Activated CD4-positive, alpha-beta memory T cell treated with anti-CD3 and anti-CD28 coated beads for 36 hours (primary cell): ENCODE measurements around the gene GARNL3. TPM values are rescaled to one million over a fixed set of nuclear protein-coding genes. Genes with fewer than 3 reads are reported as not detected.

ENCODE experiments used
- total RNA-seq, 2 experiments: library from RNA; stranded (reverse); gene quantifications; one replicate each; pipeline ENCODE4 v1.2.3, GENCODE V29; 2021

The GARNL3 gene
- total RNA-seq, 2 experiments from 2014 or later: 3.5 to 3.9 TPM

Other genes starting within 250 kb of the GARNL3 start
- gene ANGPTL2, start 142.1 kb upstream of the GARNL3 start, total RNA-seq: not detected
- gene SLC2A8, start 132.4 kb downstream of the GARNL3 start, total RNA-seq: 1 to 10 TPM; 3.2 to 4.6 TPM
- 1 to 10 TPM; 9.3 to 9.7 TPM for gene ZNF79, start 159.6 kb downstream of the GARNL3 start, total RNA-seq
- gene RPL12, start 186.6 kb downstream of the GARNL3 start, total RNA-seq: 1,000 to 10,000 TPM; 2,267 to 2,331 TPM
- gene LRSAM1, start 186.7 kb downstream of the GARNL3 start, total RNA-seq: 10 to 100 TPM; 19.7 to 20.9 TPM